ENCODE data around the gene TXNDC12.
A peak's percentile ranks its signal among the peaks of the same experiment; 100 is the strongest.

TXNDC12 gene

GRCh38 chr1:52063192-52063591, 8.2 kb upstream of the TXNDC12 start:
- Histone ChIP-seq H2AFZ (ENCODE audit: low read length, unreplicated experiment) (no peak overlapping the region), H3K36me3 (ENCODE audit: insufficient read depth, low read length) (peaks cover 25% of the 10 kb centered on the region), H3K27ac (ENCODE audit: low read depth, low read length) (no peak overlapping the region), H3K79me2 (ENCODE audit: control insufficient read depth, insufficient read depth, low read length, unreplicated experiment) (peaks cover 38% of the 10 kb centered on the region), H3K4me3 (ENCODE audit: low read depth, low read length) (no peak overlapping the region), H3K4me1 (ENCODE audit: control insufficient read depth, insufficient read depth, low read length, unreplicated experiment) (peaks cover 16% of the 10 kb centered on the region), H3K27me3 (ENCODE audit: insufficient read depth, low read length) (no peaks in the 10 kb centered on the region)

- H3K4me3 ChIP-seq (ENCODE audit: low read depth, low read length) = no peak overlapping the region
- H3K27me3 ChIP-seq (ENCODE audit: insufficient read depth, low read length) = no peaks in the 10 kb centered on the region
- H3K79me2 ChIP-seq (ENCODE audit: control insufficient read depth, insufficient read depth, low read length, unreplicated experiment) = peaks cover 59% of the 10 kb centered on the region
- peaks cover 26% of the 10 kb centered on the region for H3K4me1 ChIP-seq (ENCODE audit: control insufficient read depth, insufficient read depth, low read length, unreplicated experiment)
- no peak overlapping the region for H2AFZ ChIP-seq (ENCODE audit: low read length, unreplicated experiment)
- no peak overlapping the region for H3K27ac ChIP-seq (ENCODE audit: low read depth, low read length)
- H3K36me3 ChIP-seq (ENCODE audit: insufficient read depth, low read length) = peaks cover 22% of the 10 kb centered on the region
Measured at GRCh38 chr1:52060822-52061221, 5.8 kb upstream of the TXNDC12 start.

- Histone ChIP-seq H3K4me3 (ENCODE audit: low read depth, low read length) (peak overlapping the region; percentile 51; the same call in 1 of the 2 replicates), H3K79me2 (ENCODE audit: control insufficient read depth, insufficient read depth, low read length, unreplicated experiment) (peaks cover 59% of the 10 kb centered on the region), H3K4me1 (ENCODE audit: control insufficient read depth, insufficient read depth, low read length, unreplicated experiment) (peaks cover 26% of the 10 kb centered on the region), H3K27me3 (ENCODE audit: insufficient read depth, low read length) (no peaks in the 10 kb centered on the region), H3K27ac (ENCODE audit: low read depth, low read length) (no peak overlapping the region), H3K36me3 (ENCODE audit: insufficient read depth, low read length) (peaks cover 21% of the 10 kb centered on the region), H2AFZ (ENCODE audit: low read length, unreplicated experiment) (no peak overlapping the region)
Measured at GRCh38 chr1:52059888-52060287, 4.9 kb upstream of the TXNDC12 start.

GRCh38 chr1:52059321-52059720, 4.3 kb upstream of the TXNDC12 start:
- H3K79me2 ChIP-seq (ENCODE audit: control insufficient read depth, insufficient read depth, low read length, unreplicated experiment) = peaks cover 65% of the 10 kb centered on the region
- no peaks in the 10 kb centered on the region for H3K27me3 ChIP-seq (ENCODE audit: insufficient read depth, low read length)
- peaks cover 26% of the 10 kb centered on the region for H3K4me1 ChIP-seq (ENCODE audit: control insufficient read depth, insufficient read depth, low read length, unreplicated experiment)
- H2AFZ ChIP-seq (ENCODE audit: low read length, unreplicated experiment) = no peak overlapping the region
- peaks cover 18% of the 10 kb centered on the region for H3K36me3 ChIP-seq (ENCODE audit: insufficient read depth, low read length)
- peak overlapping the region; percentile 51 for H3K4me3 ChIP-seq (ENCODE audit: low read depth, low read length)
- H3K27ac ChIP-seq (ENCODE audit: low read depth, low read length) = peak overlapping the region; percentile 37

GRCh38 chr1:52057876-52058415, 3.0 kb upstream of the TXNDC12 start:
- Histone ChIP-seq H3K79me2 (ENCODE audit: control insufficient read depth, insufficient read depth, low read length, unreplicated experiment) (peaks cover 71% of the 10 kb centered on the region), H3K36me3 (ENCODE audit: insufficient read depth, low read length) (peaks cover 12% of the 10 kb centered on the region), H3K27ac (ENCODE audit: low read depth, low read length) (peak overlapping the region; percentile 80), H3K4me3 (ENCODE audit: low read depth, low read length) (peak overlapping the region; percentile 90), H3K4me1 (ENCODE audit: control insufficient read depth, insufficient read depth, low read length, unreplicated experiment) (peaks cover 35% of the 10 kb centered on the region), H2AFZ (ENCODE audit: low read length, unreplicated experiment) (no peak overlapping the region), H3K27me3 (ENCODE audit: insufficient read depth, low read length) (no peaks in the 10 kb centered on the region)

- H2AFZ ChIP-seq (ENCODE audit: low read length, unreplicated experiment) = no peak overlapping the region
- H3K4me3 ChIP-seq (ENCODE audit: low read depth, low read length) = peak overlapping the region; percentile 90
- peaks cover 72% of the 10 kb centered on the region for H3K79me2 ChIP-seq (ENCODE audit: control insufficient read depth, insufficient read depth, low read length, unreplicated experiment)
- H3K4me1 ChIP-seq (ENCODE audit: control insufficient read depth, insufficient read depth, low read length, unreplicated experiment) = peaks cover 35% of the 10 kb centered on the region
- peak overlapping the region; percentile 80 for H3K27ac ChIP-seq (ENCODE audit: low read depth, low read length)
- no peaks in the 10 kb centered on the region for H3K27me3 ChIP-seq (ENCODE audit: insufficient read depth, low read length)
- peaks cover 12% of the 10 kb centered on the region for H3K36me3 ChIP-seq (ENCODE audit: insufficient read depth, low read length)
Measured at GRCh38 chr1:52057255-52057654, 2.3 kb upstream of the TXNDC12 start.

- Histone ChIP-seq H3K79me2 (ENCODE audit: control insufficient read depth, insufficient read depth, low read length, unreplicated experiment) (peaks cover 75% of the 10 kb centered on the region), H3K4me3 (ENCODE audit: low read depth, low read length) (peak overlapping the region; percentile 90), H2AFZ (ENCODE audit: low read length, unreplicated experiment) (no peak overlapping the region), H3K27ac (ENCODE audit: low read depth, low read length) (peak overlapping the region; percentile 80), H3K27me3 (ENCODE audit: insufficient read depth, low read length) (no peaks in the 10 kb centered on the region), H3K4me1 (ENCODE audit: control insufficient read depth, insufficient read depth, low read length, unreplicated experiment) (peaks cover 35% of the 10 kb centered on the region), H3K36me3 (ENCODE audit: insufficient read depth, low read length) (peaks cover 12% of the 10 kb centered on the region)
Measured at GRCh38 chr1:52056937-52057231, 1.9 kb upstream of the TXNDC12 start.

GRCh38 chr1:52056163-52056936, 1.4 kb upstream of the TXNDC12 start, which contains the start of gene BTF3L4:
BTF3L4 (plus strand) TSS chr1:52056295; CDS start chr1:52059848, 3,553 bp downstream.
- Histone ChIP-seq H3K27me3 (ENCODE audit: insufficient read depth, low read length) (no peaks in the 10 kb centered on the region), H3K79me2 (ENCODE audit: control insufficient read depth, insufficient read depth, low read length, unreplicated experiment) (peaks cover 75% of the 10 kb centered on the region), H3K27ac (ENCODE audit: low read depth, low read length) (peak within 1 kb of the TSS; percentile 80), H2AFZ (ENCODE audit: low read length, unreplicated experiment) (peak within 1 kb of the TSS; percentile 81), H3K4me3 (ENCODE audit: low read depth, low read length) (peak within 1 kb of the TSS; percentile 90), H3K36me3 (ENCODE audit: insufficient read depth, low read length) (peaks cover 12% of the 10 kb centered on the region), H3K4me1 (ENCODE audit: control insufficient read depth, insufficient read depth, low read length, unreplicated experiment) (peaks cover 35% of the 10 kb centered on the region)

- Histone ChIP-seq H3K79me2 (ENCODE audit: control insufficient read depth, insufficient read depth, low read length, unreplicated experiment) (peaks cover 71% of the 10 kb centered on the region), H3K27me3 (ENCODE audit: insufficient read depth, low read length) (no peaks in the 10 kb centered on the region), H3K36me3 (ENCODE audit: insufficient read depth, low read length) (peaks cover 11% of the 10 kb centered on the region), H2AFZ (ENCODE audit: low read length, unreplicated experiment) (peak overlapping the region; percentile 48), H3K4me3 (ENCODE audit: low read depth, low read length) (peak overlapping the region; percentile 90), H3K27ac (ENCODE audit: low read depth, low read length) (peak overlapping the region; percentile 80), H3K4me1 (ENCODE audit: control insufficient read depth, insufficient read depth, low read length, unreplicated experiment) (peaks cover 35% of the 10 kb centered on the region)
Measured at GRCh38 chr1:52055866-52056162, 823 bp upstream of the TXNDC12 start.

- peaks cover 3% of the 10 kb centered on the region; the same call in 1 of the 2 replicates for H3K36me3 ChIP-seq (ENCODE audit: insufficient read depth, low read length)
- H3K27me3 ChIP-seq (ENCODE audit: insufficient read depth, low read length) = no peaks in the 10 kb centered on the region
- H3K4me1 ChIP-seq (ENCODE audit: control insufficient read depth, insufficient read depth, low read length, unreplicated experiment) = peaks cover 29% of the 10 kb centered on the region
- peak overlapping the region; percentile 48 for H2AFZ ChIP-seq (ENCODE audit: low read length, unreplicated experiment)
- peak overlapping the region; percentile 80 for H3K27ac ChIP-seq (ENCODE audit: low read depth, low read length)
- peak overlapping the region; percentile 90 for H3K4me3 ChIP-seq (ENCODE audit: low read depth, low read length)
- H3K79me2 ChIP-seq (ENCODE audit: control insufficient read depth, insufficient read depth, low read length, unreplicated experiment) = peaks cover 59% of the 10 kb centered on the region
Measured at GRCh38 chr1:52054496-52055065, 410 bp downstream of the TXNDC12 start.

- Histone ChIP-seq H3K36me3 (ENCODE audit: insufficient read depth, low read length) (peaks cover 3% of the 10 kb centered on the region; the same call in 1 of the 2 replicates), H2AFZ (ENCODE audit: low read length, unreplicated experiment) (no peak overlapping the region), H3K79me2 (ENCODE audit: control insufficient read depth, insufficient read depth, low read length, unreplicated experiment) (peaks cover 54% of the 10 kb centered on the region), H3K4me1 (ENCODE audit: control insufficient read depth, insufficient read depth, low read length, unreplicated experiment) (peaks cover 24% of the 10 kb centered on the region), H3K4me3 (ENCODE audit: low read depth, low read length) (peak overlapping the region; percentile 90), H3K27ac (ENCODE audit: low read depth, low read length) (no peak overlapping the region), H3K27me3 (ENCODE audit: insufficient read depth, low read length) (no peaks in the 10 kb centered on the region)
Measured at GRCh38 chr1:52053862-52054261, 1.1 kb downstream of the TXNDC12 start.

All from ACC112 (cell line).